Activated CD4-positive, alpha-beta T cell treated with anti-CD3 and anti-CD28 coated beads for 36 hours (primary cell): ENCODE measurements around the gene AHRR. TPM values are rescaled to one million over a fixed set of nuclear protein-coding genes. Genes with fewer than 3 reads are reported as not detected.
"Not testable (repeated sequence)": the region's sequence is repeated elsewhere in the genome, so short reads cannot be mapped to it uniquely, and the experiment has no call there.

ENCODE experiments used
- ATAC-seq: fragments of 200-7000 bp; cut with Tn5 transposase; one replicate; pipeline ENCODE4 v1.10.0; 2021; ENCODE audit warnings: mild to moderate bottlenecking, moderate library complexity
- CTCF ChIA-PET: fragments of 350-600 bp; sonication (Branson Sonifier 250); formaldehyde crosslinking; loops from one replicate; lab custom pipeline; 2021; ENCODE audit warnings: antibody characterized with exemption; lab: Charles Lee
- POLR2A ChIA-PET: fragments of 350-600 bp; sonication (Branson Sonifier 250); formaldehyde crosslinking; loops from one replicate; lab custom pipeline; 2021; ENCODE audit warnings: antibody characterized with exemption, inconsistent platforms; lab: Charles Lee
- DNase-seq: peaks from one replicate; pipeline ENCODE4 v3.0.0-alpha.2; 2020
- H3K27ac Mint-ChIP-seq: one replicate; pipeline ENCODE4 v1.8.0; 2021; ENCODE audit warnings: mixed read lengths
- H3K27me3 Mint-ChIP-seq: one replicate; pipeline ENCODE4 v1.8.0; 2021; ENCODE audit warnings: mixed read lengths
- H3K36me3 Mint-ChIP-seq: one replicate; pipeline ENCODE4 v1.8.0; 2021; ENCODE audit warnings: low read depth, mixed read lengths
- H3K4me1 Mint-ChIP-seq: one replicate; pipeline ENCODE4 v1.8.0; 2021; ENCODE audit warnings: mixed read lengths
- H3K4me3 Mint-ChIP-seq: one replicate; pipeline ENCODE4 v1.8.0; 2021; ENCODE audit warnings: mild to moderate bottlenecking, moderate library complexity, mixed read lengths
- H3K9me3 Mint-ChIP-seq: one replicate; pipeline ENCODE4 v1.8.0; 2021; ENCODE audit warnings: low read depth, mixed read lengths
- intact Hi-C, 2 experiments: fragments of 100-400 bp; cut with DNase I in 1 of 2; cut with micrococcal nuclease in 1 of 2; formaldehyde crosslinking; loops; one replicate each; pipeline versions ENCODE4 v1.14.2 to v1.15.1; 2022 to 2024; cut with DNase I, micrococcal nuclease
- total RNA-seq, 2 experiments: library from RNA; stranded (reverse); gene quantifications; one replicate each; pipeline ENCODE4 v1.2.3, GENCODE V29; 2021

AHRR gene
- total RNA-seq, 2 experiments from 2014 or later = 15.1 to 20.5 TPM

- peaks cover 7% of the 10 kb centered on the region for H3K27me3 Mint-ChIP-seq
- ATAC-seq = no peak
- POLR2A ChIA-PET = no interaction called here
- H3K36me3 Mint-ChIP-seq = no peaks in the 10 kb centered on the region
- no peak overlapping the region for H3K27ac Mint-ChIP-seq
- intact Hi-C loops = no loop called here
- DNase-seq = no peak
- peaks cover 6% of the 10 kb centered on the region for H3K4me1 Mint-ChIP-seq
- H3K9me3 Mint-ChIP-seq = no peaks in the 10 kb centered on the region
- CTCF ChIA-PET = no interaction called here
- H3K4me3 Mint-ChIP-seq = no peak overlapping the region
These were observed 161.0 kb downstream of the AHRR start for GRCh38 chr5:482506-482905.

GRCh38 chr5:483011-483410 lies 161.5 kb downstream of the AHRR start:
- Mint-ChIP-seq H3K9me3 (no peaks in the 10 kb centered on the region), H3K36me3 (no peaks in the 10 kb centered on the region), H3K27ac (no peak overlapping the region), H3K4me3 (no peak overlapping the region), H3K4me1 (peaks cover 6% of the 10 kb centered on the region), H3K27me3 (peaks cover 4% of the 10 kb centered on the region)
- intact Hi-C loops = no loop called here
- ChIA-PET CTCF (no interaction called here), POLR2A (no interaction called here)
- DNase-seq (no peak), ATAC-seq (no peak)

- H3K9me3 Mint-ChIP-seq = no peaks in the 10 kb centered on the region
- ATAC-seq (no peak), DNase-seq (no peak)
- CTCF ChIA-PET = no interaction called here
- H3K4me1 Mint-ChIP-seq = peaks cover 6% of the 10 kb centered on the region
- POLR2A ChIA-PET = interaction anchor here (0.6 kb wide), 1 partner anchor 10 kb away, joined by 3 read pairs; no protein-coding TSS in a partner anchor
- H3K27ac Mint-ChIP-seq = no peak overlapping the region
- intact Hi-C loops = no loop called here
- peaks cover 4% of the 10 kb centered on the region for H3K27me3 Mint-ChIP-seq
- no peaks in the 10 kb centered on the region for H3K36me3 Mint-ChIP-seq
- H3K4me3 Mint-ChIP-seq = no peak overlapping the region
These were observed 162.1 kb downstream of the AHRR start for GRCh38 chr5:483434-484140.

DNA sequence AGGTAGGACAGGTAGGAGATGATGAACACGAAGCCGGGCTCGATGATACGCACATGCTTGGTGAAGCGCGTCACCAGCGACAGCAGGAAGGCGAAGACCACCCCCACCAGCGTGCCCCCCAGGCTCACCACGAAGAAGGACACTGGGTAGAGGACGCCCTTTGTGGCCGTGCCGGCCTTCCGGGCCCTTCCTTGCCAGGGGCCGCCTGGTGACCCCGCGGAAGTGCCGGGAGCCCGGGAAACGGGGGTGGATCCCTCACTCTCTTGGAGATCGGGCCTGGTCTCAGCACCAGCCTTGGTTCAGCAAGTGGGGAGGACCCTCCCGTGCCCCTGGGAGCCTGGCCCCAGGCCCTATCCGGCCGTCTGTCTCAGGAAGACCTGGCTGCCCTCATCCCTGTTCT lies 163.0 kb downstream of the AHRR start:
- no peak for ATAC-seq
- H3K4me1 Mint-ChIP-seq = peaks cover 6% of the 10 kb centered on the region
- H3K4me3 Mint-ChIP-seq = no peak overlapping the region
- intact Hi-C loops = no loop called here
- no peaks in the 10 kb centered on the region for H3K9me3 Mint-ChIP-seq
- no peak overlapping the region for H3K27ac Mint-ChIP-seq
- CTCF ChIA-PET = no interaction called here
- POLR2A ChIA-PET = no interaction called here
- H3K27me3 Mint-ChIP-seq = peaks cover 4% of the 10 kb centered on the region
- no peaks in the 10 kb centered on the region for H3K36me3 Mint-ChIP-seq
- DNase-seq = no peak

DNA sequence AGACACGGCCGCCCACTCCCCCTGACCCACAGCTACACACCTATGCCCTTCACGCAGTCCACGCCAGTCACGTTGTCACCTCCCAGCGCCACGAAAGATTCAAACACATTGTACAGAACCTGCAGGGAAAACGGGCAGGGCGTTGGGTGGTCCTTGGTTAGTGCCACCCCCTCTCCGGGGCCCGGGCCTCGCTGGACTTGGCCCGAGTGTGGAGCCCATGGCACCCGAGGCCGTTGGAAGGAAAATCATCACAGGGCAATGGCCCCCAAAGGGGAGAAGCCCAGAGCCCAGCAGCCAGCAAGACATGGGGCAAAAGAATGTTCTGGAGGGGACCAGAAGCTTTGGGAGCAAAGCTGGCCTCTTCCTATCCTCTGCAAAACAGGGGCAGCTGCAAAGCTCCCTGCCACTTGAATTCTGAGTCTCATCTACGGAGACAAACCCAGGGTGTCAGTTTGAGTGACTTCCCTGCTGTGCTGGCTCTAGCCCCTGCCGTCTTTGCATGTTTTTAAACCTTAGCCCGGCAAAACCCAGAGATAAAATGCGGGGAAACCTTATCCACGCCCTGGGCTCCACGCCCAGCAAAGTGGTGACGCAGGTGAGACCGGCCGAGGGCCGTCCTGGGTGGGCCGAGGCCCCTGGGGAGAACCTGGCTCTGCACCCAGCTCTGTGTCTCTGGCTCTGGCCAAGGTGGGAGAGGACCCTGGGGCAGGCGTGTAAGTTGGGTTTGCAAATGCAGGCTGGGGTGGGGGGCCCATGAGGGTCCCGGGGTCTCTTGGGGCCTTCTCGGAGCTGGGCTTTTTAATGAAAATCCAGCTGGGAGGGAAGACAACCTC lies 163.8 kb downstream of the AHRR start:
- ChIA-PET CTCF (no interaction called here), POLR2A (interaction anchor here (0.5 kb wide), 1 partner anchor 337 kb away, joined by 3 read pairs; no protein-coding TSS in a partner anchor)
- Mint-ChIP-seq H3K36me3 (no peaks in the 10 kb centered on the region), H3K4me3 (no peak overlapping the region), H3K4me1 (peaks cover 6% of the 10 kb centered on the region), H3K27ac (no peak overlapping the region), H3K9me3 (no peaks in the 10 kb centered on the region), H3K27me3 (peaks cover 4% of the 10 kb centered on the region)
- ATAC-seq (no peak), DNase-seq (no peak)
- intact Hi-C loops = no loop called here

DNA sequence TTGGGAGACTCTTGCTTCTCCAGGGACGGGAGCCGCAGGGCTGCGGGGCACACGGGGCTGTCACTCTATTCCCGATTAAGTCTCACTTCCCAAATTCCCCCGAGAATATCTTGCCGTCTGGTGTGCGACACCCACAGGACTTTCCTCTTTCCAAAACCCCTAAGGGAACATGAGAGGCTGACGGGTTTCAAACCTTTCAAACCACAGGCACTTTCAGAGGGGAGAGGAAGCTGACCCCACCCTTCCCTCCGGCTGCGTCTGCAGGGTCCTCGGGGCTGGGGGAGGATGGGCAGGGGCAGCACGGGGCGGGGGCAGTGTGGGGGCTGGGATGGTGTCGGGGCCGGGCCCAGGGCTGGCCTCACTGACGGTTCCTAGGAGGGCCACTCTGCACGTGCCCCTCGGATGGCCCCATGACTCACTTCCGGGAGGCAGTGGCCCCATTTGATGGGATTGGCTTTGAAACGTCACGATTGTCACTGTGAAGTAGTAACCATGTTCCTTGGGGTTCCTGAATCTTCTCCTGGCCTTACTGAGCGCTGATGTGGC lies 164.5 kb downstream of the AHRR start:
- intact Hi-C loops = no loop called here
- ATAC-seq (peak; percentile 59), DNase-seq (peak; percentile 43)
- Mint-ChIP-seq H3K4me1 (peaks cover 6% of the 10 kb centered on the region), H3K27me3 (peaks cover 4% of the 10 kb centered on the region), H3K4me3 (no peak overlapping the region), H3K27ac (no peak overlapping the region), H3K9me3 (no peaks in the 10 kb centered on the region), H3K36me3 (no peaks in the 10 kb centered on the region)
- ChIA-PET CTCF (interaction anchor here (0.7 kb wide), 1 partner anchor 105 kb away, joined by 3 read pairs; no protein-coding TSS in a partner anchor), POLR2A (no interaction called here)

GRCh38 chr5:486597-486996 lies 165.1 kb downstream of the AHRR start:
- H3K36me3 Mint-ChIP-seq, ATAC-seq, intact Hi-C loops, H3K9me3 Mint-ChIP-seq, POLR2A ChIA-PET, H3K4me1 Mint-ChIP-seq, H3K27me3 Mint-ChIP-seq, H3K27ac Mint-ChIP-seq, DNase-seq, H3K4me3 Mint-ChIP-seq: not testable (repeated sequence)
- CTCF ChIA-PET = interaction anchor here (0.7 kb wide), 1 partner anchor 104 kb away, joined by 3 read pairs; no protein-coding TSS in a partner anchor

Other genes with a start within 250 kb of the AHRR start
- gene PLEKHG4B, start 229.5 kb upstream of the AHRR start, total RNA-seq = under 1 TPM; 0.23 to 0.25 TPM
- gene LRRC14B, start 130.2 kb upstream of the AHRR start, total RNA-seq = under 1 TPM in 1 of 2 experiments, not detected in 1; 0.11 TPM
- 1 to 10 TPM; 6.0 to 7.0 TPM for gene CCDC127, start 103.6 kb upstream of the AHRR start, total RNA-seq
- gene SDHA, start 103.4 kb upstream of the AHRR start, total RNA-seq = 100 to 1,000 TPM; 104 to 121 TPM
- gene PDCD6, start 50.1 kb upstream of the AHRR start, total RNA-seq = 10 to 100 TPM; 69.5 to 91.6 TPM
- gene EXOC3, start 121.5 kb downstream of the AHRR start, total RNA-seq = 10 to 100 TPM; 49.7 to 62.7 TPM
- 1 to 10 TPM; 2.1 to 2.4 TPM for gene SLC9A3, start 202.7 kb downstream of the AHRR start, total RNA-seq